Epithelial cell of esophagus (primary cell): ENCODE measurements around the gene FOXL3.

ENCODE experiments used
- DNase-seq: peaks from one replicate; pipeline ENCODE4 v3.0.0; 2010; ENCODE audit warnings: low read depth
- H3K4me3 ChIP-seq: 2 replicates; pipeline ENCODE4 v1.5.1; 2011; ENCODE audit warnings: mild to moderate bottlenecking, low read length, control low read depth
- TF ChIP-seq, protein P1 (sequence below): IDR thresholded peaks from 2 replicates; pipeline ENCODE4 v1.5.1; 2011; ENCODE audit warnings: low read depth, mild to moderate bottlenecking, low read length, control low read depth, inconsistent platforms; ENCODE audit not compliant: insufficient read depth; ENCODE audit errors: missing control alignments

The FOXL3 gene

DNA sequence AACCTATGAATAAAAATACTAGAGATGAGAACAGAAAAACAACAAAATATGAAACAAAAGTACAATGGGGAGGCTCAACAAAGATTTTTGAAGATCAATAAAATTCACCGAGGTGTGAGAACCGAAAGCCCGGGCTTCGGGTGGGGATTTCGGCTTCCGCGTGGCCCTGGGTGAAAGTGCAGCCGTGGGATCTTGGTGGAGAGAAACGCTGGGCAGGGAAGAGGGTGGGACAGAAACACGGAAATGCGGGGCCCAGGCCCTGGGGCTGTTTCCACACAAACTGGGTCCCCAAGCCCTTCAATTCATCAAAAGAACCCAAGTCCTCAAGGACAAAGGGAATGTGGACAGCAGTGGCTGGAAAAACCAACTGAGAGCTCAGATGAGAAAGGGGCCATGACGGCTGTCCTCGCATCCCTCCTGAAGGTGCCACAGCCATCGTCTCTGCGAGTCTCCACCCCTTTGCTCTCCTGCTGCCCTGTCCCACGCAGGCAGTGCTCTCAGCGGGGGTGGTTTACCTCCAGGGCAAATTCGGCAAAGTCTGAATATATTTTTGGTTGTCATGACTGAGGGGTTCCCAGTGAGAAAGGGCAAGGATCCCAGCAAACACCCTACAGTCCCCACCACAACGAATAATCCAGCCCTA lies 19.7 kb downstream of the FOXL3 start:
- TF ChIP-seq, protein P1, sequence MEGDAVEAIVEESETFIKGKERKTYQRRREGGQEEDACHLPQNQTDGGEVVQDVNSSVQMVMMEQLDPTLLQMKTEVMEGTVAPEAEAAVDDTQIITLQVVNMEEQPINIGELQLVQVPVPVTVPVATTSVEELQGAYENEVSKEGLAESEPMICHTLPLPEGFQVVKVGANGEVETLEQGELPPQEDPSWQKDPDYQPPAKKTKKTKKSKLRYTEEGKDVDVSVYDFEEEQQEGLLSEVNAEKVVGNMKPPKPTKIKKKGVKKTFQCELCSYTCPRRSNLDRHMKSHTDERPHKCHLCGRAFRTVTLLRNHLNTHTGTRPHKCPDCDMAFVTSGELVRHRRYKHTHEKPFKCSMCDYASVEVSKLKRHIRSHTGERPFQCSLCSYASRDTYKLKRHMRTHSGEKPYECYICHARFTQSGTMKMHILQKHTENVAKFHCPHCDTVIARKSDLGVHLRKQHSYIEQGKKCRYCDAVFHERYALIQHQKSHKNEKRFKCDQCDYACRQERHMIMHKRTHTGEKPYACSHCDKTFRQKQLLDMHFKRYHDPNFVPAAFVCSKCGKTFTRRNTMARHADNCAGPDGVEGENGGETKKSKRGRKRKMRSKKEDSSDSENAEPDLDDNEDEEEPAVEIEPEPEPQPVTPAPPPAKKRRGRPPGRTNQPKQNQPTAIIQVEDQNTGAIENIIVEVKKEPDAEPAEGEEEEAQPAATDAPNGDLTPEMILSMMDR = no peak
- no peak overlapping the region for H3K4me3 ChIP-seq
- DNase-seq = no peak

DNA sequence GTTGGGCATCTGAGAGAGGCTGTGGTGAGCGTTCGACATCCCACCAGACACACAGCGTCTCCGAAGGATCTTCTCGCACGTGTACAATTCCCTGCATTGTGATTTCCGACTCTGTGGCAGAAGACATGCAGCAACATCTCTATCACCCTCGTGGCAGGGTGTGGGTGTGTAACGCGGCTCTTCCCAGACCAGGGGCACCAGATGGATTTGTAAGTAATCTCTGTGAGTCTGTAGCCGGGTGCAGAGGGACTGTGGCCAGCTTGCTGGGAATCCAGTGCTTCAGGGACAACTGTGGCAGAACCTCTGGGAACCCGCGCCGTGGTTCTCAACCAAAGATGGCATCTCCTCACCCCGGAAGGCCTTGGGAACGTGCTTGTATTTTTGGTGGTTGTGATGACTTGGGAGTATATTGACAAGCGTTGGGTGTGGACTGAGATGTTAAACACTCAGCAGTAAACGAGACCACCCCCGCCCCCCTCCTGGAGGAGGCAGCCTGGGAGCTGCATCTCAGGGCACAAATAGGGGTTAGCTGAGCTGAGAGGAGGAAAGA lies 21.2 kb downstream of the FOXL3 start:
- DNase-seq = no peak
- TF ChIP-seq, protein P1 = no peak
- no peak overlapping the region for H3K4me3 ChIP-seq

DNA sequence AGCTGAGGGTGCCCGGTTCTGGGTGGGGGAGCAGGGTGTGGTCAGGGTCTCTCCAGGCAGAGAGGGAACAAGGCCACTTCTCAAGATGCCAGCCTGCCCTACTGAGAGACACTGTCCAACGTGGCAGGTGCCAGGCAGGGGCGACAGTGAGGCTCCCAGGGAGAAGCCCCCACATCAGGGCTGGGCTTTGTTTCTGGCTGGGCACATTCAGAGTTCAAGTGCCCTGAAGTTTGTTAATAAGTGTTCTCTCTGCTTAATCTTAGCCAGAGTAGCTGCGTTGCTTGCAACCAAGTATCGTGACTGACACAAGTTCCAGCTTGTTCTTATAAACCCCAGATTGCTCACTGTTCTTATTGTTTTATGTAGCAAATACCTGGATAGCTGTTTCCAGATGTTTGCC lies 21.8 kb downstream of the FOXL3 start:
- TF ChIP-seq, protein P1 = no peak
- no peak overlapping the region for H3K4me3 ChIP-seq
- DNase-seq = peak; percentile 81

DNA sequence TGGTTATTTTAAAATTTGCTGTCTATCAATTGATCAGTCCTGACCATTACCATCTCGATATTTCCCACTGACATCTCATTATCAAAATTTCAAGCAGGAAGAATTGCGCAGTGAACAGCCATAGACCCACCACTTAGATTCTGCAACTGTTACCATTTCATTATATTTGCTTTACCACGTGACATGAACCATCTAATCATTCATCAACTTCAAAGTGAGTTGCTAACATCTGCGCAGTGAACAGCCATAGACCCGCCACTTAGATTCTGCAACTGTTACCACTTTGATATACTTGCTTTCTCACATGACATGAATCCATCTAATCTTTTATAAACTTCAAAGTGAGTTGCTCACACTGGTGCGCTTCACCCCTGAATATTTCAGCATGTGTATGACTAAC lies 22.5 kb downstream of the FOXL3 start:
- DNase-seq = no peak
- H3K4me3 ChIP-seq = no peak overlapping the region
- TF ChIP-seq, protein P1 = no peak

DNA sequence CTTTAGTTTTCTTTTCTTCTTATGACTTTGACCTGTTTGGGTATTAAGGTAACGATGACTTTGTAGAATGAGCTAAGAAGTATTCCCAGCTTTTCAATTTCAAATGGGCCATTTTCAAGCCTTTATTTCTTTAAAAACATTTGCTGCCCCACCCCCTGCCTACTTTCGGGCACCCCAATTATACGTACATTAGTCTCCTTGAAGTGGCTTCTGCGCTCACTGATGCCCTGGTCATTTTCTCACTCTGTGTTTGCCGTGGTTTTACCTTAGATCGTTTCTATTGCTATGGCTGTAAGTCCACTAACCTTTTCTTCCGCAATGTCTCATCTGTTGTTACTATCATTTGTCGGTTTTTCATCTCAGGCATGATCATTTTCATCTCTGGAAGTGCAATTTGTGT lies 24.9 kb downstream of the FOXL3 start:
- no peak overlapping the region for H3K4me3 ChIP-seq
- TF ChIP-seq, protein P1 = no peak
- no peak for DNase-seq

DNA sequence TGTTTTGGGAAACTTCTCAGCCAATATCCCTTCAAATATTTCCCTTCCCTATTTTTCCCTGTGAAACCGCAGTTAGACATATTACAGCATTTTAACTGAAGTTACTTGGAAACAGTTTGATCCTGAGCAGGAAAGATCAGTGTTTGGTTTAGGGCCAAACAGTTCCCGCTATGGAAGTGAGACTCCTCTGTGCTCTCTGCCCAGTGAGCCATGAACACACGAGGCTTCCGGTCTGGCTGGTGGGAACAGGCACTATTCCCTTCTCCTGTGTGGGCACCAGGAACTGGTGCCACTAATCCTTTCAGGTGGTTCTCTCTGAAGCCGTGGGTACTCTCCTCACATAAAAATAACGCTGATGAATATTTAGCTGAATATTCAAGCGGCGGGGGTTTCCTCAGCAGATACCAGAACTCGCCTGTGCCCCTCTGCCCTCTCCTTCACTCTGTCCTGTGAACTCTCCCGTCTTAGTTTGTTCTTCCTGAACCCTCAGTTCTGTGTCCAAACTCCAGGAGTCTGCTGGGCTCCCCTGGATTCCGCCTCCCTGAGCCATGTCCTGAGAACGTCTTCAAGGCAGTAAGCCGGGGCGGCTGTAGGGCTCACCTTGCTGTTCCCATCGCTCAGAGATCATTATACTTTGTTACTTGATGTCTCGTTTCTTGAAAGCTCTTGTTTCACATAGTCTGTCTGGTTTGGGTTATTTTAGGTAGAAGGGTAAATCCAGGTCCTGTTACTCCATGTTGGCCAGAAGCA lies 25.7 kb downstream of the FOXL3 start:
- TF ChIP-seq, protein P1 = no peak
- no peak for DNase-seq
- H3K4me3 ChIP-seq = no peak overlapping the region
